ENCODE results near the gene USP40.

Gene USP40

GRCh38 chr2:233563663-233564430 is 2.7 kb downstream of the USP40 start:
- no peak for DNase-seq (ENCODE audit: low read depth in 2 of 3, low spot score in 2 of 3)

GRCh38 chr2:233556881-233557736 is 9.5 kb downstream of the USP40 start:
- DNase-seq (ENCODE audit: low read depth in 2 of 3, low spot score in 2 of 3) = no peak

DNA sequence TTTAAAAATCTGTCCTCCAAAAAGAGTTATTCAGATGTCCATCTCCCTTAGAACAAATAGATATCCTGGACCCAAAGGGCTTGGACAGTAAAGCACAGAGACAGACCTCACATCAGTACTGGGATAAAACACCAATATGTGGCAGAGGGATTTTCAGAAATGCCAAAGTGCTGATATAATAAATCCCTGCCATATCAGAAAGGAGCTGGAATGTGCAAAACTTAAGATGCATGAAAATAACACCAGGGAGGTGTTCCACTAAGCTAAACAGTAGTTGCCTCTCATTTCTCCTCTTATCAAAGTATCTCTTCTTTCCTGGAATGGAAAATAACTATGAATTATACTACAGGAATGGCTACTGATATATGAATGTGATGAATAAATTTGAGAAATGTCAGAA is 13.2 kb downstream of the USP40 start:
- DNase-seq (ENCODE audit: low read depth in 2 of 3, low spot score in 2 of 3) = no peak

DNA sequence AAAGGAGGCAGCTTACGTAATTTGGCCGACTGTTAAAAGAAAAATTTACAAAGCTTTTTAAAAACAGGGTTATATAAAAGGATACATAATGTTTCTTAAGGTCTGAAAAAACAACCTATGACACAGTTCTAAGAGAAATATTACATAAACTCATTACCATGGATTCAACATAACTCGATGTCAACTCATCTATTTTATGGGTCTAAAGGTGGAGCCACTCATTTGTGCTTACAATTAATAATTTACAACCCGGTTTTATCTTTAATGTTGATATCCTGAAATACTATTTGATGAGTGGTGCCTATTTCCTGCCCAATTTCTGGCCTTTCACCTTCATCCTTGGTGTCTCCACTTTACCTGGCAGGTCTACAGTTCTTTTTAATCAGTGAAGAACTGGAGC is 15.1 kb downstream of the USP40 start:
- DNase-seq (ENCODE audit: low read depth in 2 of 3, low spot score in 2 of 3) = no peak

- DNase-seq (ENCODE audit: low read depth in 2 of 3, low spot score in 2 of 3) = no peak
Observed at GRCh38 chr2:233546774-233547173, 19.8 kb downstream of the USP40 start.

GRCh38 chr2:233546101-233546500 is 20.5 kb downstream of the USP40 start:
- no peak for DNase-seq (ENCODE audit: low read depth in 2 of 3, low spot score in 2 of 3)

GRCh38 chr2:233544200-233544610 is 22.4 kb downstream of the USP40 start:
- DNase-seq (ENCODE audit: low read depth in 2 of 3, low spot score in 2 of 3) = no peak

DNA sequence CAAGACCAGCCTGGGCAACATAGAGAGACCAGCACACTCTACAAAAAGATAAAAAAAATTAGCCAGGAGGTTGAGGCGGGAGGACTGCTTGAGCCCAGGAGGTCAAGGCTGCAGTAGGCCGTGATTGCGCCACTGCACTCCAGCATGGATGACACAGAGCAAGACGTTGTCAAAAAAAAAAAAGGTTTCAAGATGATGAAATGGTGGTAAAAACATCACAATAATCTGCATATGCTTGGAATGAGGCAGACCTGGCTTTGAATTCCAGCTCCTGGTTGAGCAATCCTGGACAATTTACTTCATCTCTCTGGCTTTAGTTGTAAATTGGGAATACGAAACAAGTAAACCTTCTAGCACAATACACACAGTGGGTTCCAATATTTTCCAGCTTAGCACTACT is 24.1 kb downstream of the USP40 start:
- no peak for DNase-seq (ENCODE audit: low read depth in 2 of 3, low spot score in 2 of 3)

DNA sequence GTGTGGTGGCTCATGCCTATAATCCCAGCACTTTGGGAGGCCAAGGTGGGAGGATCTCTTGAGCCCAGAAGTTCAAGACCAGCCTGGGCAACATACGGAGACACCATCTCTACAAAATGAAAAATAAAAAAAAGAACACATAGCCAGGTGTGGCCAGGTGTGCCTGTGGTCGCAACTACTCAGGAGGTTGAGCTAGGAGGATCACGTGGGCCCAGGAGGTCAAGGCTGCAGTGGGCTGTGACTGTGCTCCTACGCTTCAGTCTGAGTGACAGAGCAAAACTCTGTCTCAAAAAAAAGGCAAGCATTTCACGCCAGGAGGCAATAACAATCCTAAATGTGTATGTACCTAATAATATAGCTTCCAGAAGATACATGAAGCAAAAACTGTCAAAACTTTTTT is 27.8 kb downstream of the USP40 start:
- no peak for DNase-seq (ENCODE audit: low read depth in 2 of 3, low spot score in 2 of 3)

GRCh38 chr2:233535271-233535670 is 31.3 kb downstream of the USP40 start:
- no peak for DNase-seq (ENCODE audit: low read depth in 2 of 3, low spot score in 2 of 3)

GRCh38 chr2:233532971-233533370 is 33.6 kb downstream of the USP40 start:
- DNase-seq (ENCODE audit: low read depth in 2 of 3, low spot score in 2 of 3) = no peak

DNA sequence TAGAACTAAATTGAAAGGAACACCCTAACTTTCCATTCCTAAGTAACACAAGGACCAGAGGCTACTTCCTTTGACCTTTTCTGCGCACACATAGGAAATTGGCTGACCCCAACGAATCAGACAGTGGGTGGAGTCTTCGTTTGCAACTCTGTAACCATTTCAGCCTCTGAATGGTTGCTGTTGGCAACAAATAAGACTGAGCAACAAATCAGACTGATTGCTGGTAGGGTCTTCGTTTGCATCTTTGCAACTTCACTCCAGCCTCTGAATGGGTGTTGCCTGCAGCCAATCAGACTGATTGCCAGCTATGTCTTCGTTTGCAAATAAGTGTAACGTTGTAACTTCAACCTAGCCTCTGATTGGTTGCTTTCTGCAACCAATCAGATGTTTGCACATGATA is 34.6 kb downstream of the USP40 start:
- DNase-seq (ENCODE audit: low read depth in 2 of 3, low spot score in 2 of 3) = no peak

DNA sequence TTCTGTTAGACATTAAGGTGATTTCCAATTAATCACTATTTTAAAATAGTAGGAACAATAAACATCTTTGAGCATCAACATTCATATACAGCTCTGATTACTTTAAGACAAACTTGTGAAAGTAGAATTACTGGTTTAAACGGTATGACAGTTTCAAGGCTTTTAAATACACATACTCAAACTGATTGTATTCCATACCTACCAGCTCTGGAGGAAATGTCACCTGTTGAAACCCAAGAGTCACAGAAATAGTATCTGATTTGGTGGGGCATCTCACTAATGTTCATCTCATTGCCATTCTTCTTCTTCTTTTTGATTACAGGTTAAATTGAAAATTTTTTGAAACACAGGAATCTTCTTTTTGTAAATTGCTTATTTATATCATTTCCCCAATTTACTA is 36.2 kb downstream of the USP40 start:
- DNase-seq (ENCODE audit: low read depth in 2 of 3, low spot score in 2 of 3) = no peak

- no peak for DNase-seq (ENCODE audit: low read depth in 2 of 3, low spot score in 2 of 3)
Observed at GRCh38 chr2:233528182-233528581, 38.4 kb downstream of the USP40 start.

- DNase-seq (ENCODE audit: low read depth in 2 of 3, low spot score in 2 of 3) = no peak
Observed at GRCh38 chr2:233525791-233526190, 40.8 kb downstream of the USP40 start.

GRCh38 chr2:233519787-233520611 is 46.6 kb downstream of the USP40 start:
- DNase-seq (ENCODE audit: low read depth in 2 of 3, low spot score in 2 of 3) = no peak

DNA sequence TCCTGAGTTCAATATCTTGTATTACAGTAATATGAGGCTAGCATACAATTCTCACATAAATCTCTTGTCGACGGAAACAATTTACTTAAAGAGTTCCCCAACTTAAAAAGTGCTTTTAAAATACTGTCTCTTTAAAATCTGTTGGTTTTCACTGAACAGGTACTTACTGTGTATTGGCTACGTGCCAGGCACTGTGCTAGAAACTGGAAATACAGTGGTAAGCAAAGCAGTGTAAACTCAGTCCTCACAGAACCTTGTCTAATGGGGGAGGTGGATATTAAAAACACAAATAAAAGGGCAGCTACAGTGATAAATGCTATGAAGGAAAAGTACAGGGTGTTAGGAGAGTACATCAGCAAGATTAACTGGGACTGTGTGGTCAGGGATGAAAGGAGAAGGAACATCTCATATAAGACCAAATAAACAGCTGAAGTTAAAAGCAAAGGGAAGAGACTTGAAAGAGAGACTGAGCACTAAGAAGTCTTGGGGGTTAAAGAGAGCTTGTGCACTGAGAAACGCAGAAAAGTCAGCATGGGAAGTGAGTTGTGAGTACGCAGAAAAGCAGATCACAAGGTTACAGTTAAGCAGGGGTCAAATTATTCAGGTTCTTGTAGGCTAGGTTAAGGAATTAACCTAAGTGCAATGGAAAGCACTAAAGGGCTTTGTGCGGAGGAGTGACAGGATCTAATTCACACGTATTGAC is 52.5 kb downstream of the USP40 start:
- DNase-seq (ENCODE audit: low read depth in 2 of 3, low spot score in 2 of 3) = no peak

DNA sequence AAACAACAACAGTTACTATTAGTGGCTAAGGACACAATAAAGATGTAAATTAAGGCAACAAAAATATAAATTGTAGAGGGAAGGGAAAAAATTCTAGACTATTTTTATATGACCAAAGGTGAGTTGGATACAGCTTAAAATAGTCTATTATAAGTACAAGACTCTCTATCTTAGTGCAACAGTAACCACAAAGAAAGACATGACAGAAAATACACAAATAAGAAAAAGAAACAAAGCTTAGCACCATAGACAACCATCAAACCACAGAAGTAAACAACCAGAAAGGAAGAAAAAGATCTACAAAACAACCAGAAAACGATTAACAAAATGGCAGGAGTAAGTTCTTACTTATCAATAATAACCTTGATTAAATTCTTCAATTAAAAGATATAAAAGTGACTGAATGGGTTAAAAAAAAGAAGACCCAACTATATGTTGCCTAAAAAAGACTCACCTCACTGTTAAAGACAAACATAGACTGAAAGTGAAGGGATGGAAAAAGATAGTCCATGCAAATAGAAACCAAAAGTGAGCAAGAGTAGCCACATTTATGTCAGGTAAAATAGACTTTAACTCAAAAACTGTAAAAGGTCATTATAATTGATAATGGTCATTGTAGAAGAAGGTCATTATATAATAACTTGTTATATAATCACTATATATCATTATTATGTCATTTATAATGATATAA is 62.5 kb downstream of the USP40 start:
- DNase-seq (ENCODE audit: low read depth in 2 of 3, low spot score in 2 of 3) = no peak

- DNase-seq (ENCODE audit: low read depth in 2 of 3, low spot score in 2 of 3) = no peak
Observed at GRCh38 chr2:233503481-233503880, 63.1 kb downstream of the USP40 start.

Data from activated CD8-positive, alpha-beta memory T cell treated with anti-CD3 and anti-CD28 coated beads for 48 hours (primary cell).